Omental fat pad (tissue), 4 donors: ENCODE measurements around the gene ACTG1. TPM values are rescaled to one million over a fixed set of nuclear protein-coding genes. Genes with fewer than 3 reads are reported as not detected.

Experiments used
- ATAC-seq: fragments of 150-250 bp; one replicate; pipeline ENCODE4 v1.9.1; 2016; ENCODE audit warnings: mild to moderate bottlenecking, moderate library complexity; ENCODE audit not compliant: low FRiP score
- DNase-seq: peaks from one replicate; pipeline ENCODE4 v3.0.0-alpha.2; 2019; ENCODE audit warnings: low spot score
- CTCF ChIP-seq, 3 donors: fragments of 450-650 bp; IDR thresholded peaks; one replicate each; pipeline ENCODE4 v1.5.1; 2016 to 2017; ENCODE audit warnings: antibody characterized with exemption in 3 of 3, mild to moderate bottlenecking in 3 of 3, moderate library complexity in 2 of 3
- total RNA-seq, 4 donors: library from RNA; depleted of rRNA; stranded (reverse); fragments of >200 nt; gene quantifications; one replicate each; pipeline ENCODE4 v1.1.0, GENCODE V29; 2016

The ACTG1 gene
- total RNA-seq, 4 donors from 2014 or later = 1,930 to 4,437 (median 3,125) TPM

GRCh38 chr17:81482673-81483072, 29.9 kb downstream of the ACTG1 start:
- no peak for TF ChIP-seq CTCF (IDR thresholded peaks at IDR 0.05)
- DNase-seq (no peak), ATAC-seq (no peak)

GRCh38 chr17:81481815-81482505, 30.6 kb downstream of the ACTG1 start:
- no peak for TF ChIP-seq CTCF (IDR thresholded peaks at IDR 0.05)
- ATAC-seq (no peak), DNase-seq (no peak)

GRCh38 chr17:81481073-81481799, 31.4 kb downstream of the ACTG1 start:
- TF ChIP-seq CTCF (IDR thresholded peaks at IDR 0.05) = no peak
- ATAC-seq (peak; percentile 60), DNase-seq (no peak)

GRCh38 chr17:81480140-81481072, 32.2 kb downstream of the ACTG1 start:
- ATAC-seq (no peak), DNase-seq (no peak)
- no peak for TF ChIP-seq CTCF (IDR thresholded peaks at IDR 0.05)

- no peak for ATAC-seq
- no peak for TF ChIP-seq CTCF (IDR thresholded peaks at IDR 0.05)
- no peak for DNase-seq
Observed at GRCh38 chr17:81479175-81480071, 33.2 kb downstream of the ACTG1 start.

- ATAC-seq (no peak), DNase-seq (no peak)
- no peak for TF ChIP-seq CTCF (IDR thresholded peaks at IDR 0.05)
Observed at GRCh38 chr17:81478119-81478518, 34.5 kb downstream of the ACTG1 start.
